HG02840 (cell line): Measurements from ENCODE around the gene GPR37.

Experiments
- ATAC-seq: cut with Tn5 transposase; IDR thresholded peaks from one replicate; pipeline ENCODE4 v1.9.1; 2021; ENCODE audit warnings: mild to moderate bottlenecking, moderate library complexity, moderate number of reproducible peaks; ENCODE audit not compliant: unreplicated experiment, low FRiP score

Gene GPR37

GRCh38 chr7:124738639-124739038 is 27.0 kb downstream of the GPR37 start:
- ATAC-seq = no peak

- ATAC-seq = no peak
Observed at GRCh38 chr7:124737760-124738300, 27.8 kb downstream of the GPR37 start.

- ATAC-seq = no peak
Observed at GRCh38 chr7:124728610-124729009, 37.0 kb downstream of the GPR37 start.

GRCh38 chr7:124724507-124725192 is 40.9 kb downstream of the GPR37 start:
- no peak for ATAC-seq

GRCh38 chr7:124724079-124724478 is 41.5 kb downstream of the GPR37 start:
- ATAC-seq = no peak

GRCh38 chr7:124723012-124723411 is 42.6 kb downstream of the GPR37 start:
- no peak for ATAC-seq

GRCh38 chr7:124722292-124722691 is 43.3 kb downstream of the GPR37 start:
- ATAC-seq = no peak

GRCh38 chr7:124720195-124720594 is 45.4 kb downstream of the GPR37 start:
- ATAC-seq = no peak

- no peak for ATAC-seq
Observed at GRCh38 chr7:124718032-124718766, 47.4 kb downstream of the GPR37 start.

GRCh38 chr7:124716894-124717293 is 48.7 kb downstream of the GPR37 start:
- ATAC-seq = no peak

GRCh38 chr7:124713086-124713485 is 52.5 kb downstream of the GPR37 start:
- ATAC-seq = no peak

- ATAC-seq = no peak
Observed at GRCh38 chr7:124712017-124712416, 53.6 kb downstream of the GPR37 start.

- no peak for ATAC-seq
Observed at GRCh38 chr7:124702385-124702784, 63.2 kb downstream of the GPR37 start.

GRCh38 chr7:124701955-124702354 is 63.6 kb downstream of the GPR37 start:
- no peak for ATAC-seq

- no peak for ATAC-seq
Observed at GRCh38 chr7:124700655-124701054, 64.9 kb downstream of the GPR37 start.

- ATAC-seq = no peak
Observed at GRCh38 chr7:124698964-124699363, 66.6 kb downstream of the GPR37 start.

- ATAC-seq = no peak
Observed at GRCh38 chr7:124697746-124698145, 67.8 kb downstream of the GPR37 start.
